ENCODE measurements around the gene SLC35F3. TPM values are rescaled to one million over a fixed set of nuclear protein-coding genes. Genes with fewer than 3 reads are reported as not detected.

Gene SLC35F3
- total and polyA plus RNA-seq, 7 donors, result under 0.01 to 0.54 (median 0.28) TPM; not detected in 2

GRCh38 chr1:234361102-234361603, 456.7 kb downstream of the SLC35F3 start:
- Histone ChIP-seq H3K27me3 (peaks cover 0 to 3% (median 0%) of the 10 kb centered on the region in 3 donors), H3K4me1 (no peaks in the 10 kb centered on the region), H3K27ac (no peak overlapping the region), H3K36me3 (no peaks in the 10 kb centered on the region), H3K9me3 (no peaks in the 10 kb centered on the region), H3K4me3 (no peak overlapping the region)
- no peak for DNase-seq
- WGBS, 2 donors, result 80 to 89% methylated on average over 3 of the region's 3 CpGs
- intact Hi-C loops (cut with DNase I), result no loop called here
- TF ChIP-seq EP300 (IDR thresholded peaks at IDR 0.05), result no peak
- TF ChIP-seq POLR2AphosphoS5 (IDR thresholded peaks at IDR 0.05), result no peak
- no peak for TF ChIP-seq CTCF (IDR thresholded peaks at IDR 0.05)
- TF ChIP-seq POLR2A (IDR thresholded peaks at IDR 0.05), result no peak

DNA sequence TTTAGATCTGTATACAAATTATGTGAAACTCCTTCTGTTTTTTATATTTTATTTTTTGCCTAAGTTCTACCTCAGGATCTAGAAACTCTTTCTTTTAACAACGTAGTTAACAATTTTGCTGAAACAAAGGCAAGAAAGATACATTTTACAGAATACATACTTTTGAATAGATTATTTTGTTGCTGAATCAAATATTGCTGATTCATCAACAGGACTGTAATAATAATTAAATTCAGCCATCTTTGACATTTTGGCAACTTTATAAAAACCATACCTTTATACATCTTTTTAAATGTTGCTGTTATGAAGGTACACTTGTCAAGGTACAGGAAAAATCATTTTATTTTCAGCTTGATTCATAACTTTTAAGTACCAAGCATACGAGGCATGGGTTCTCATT, 458.1 kb downstream of the SLC35F3 start:
- DNase-seq, result no peak
- Histone ChIP-seq H3K36me3 (no peaks in the 10 kb centered on the region), H3K4me3 (no peak overlapping the region), H3K9me3 (peaks cover 0 to 1% (median 0%) of the 10 kb centered on the region in 4 donors), H3K4me1 (no peaks in the 10 kb centered on the region), H3K27ac (no peak overlapping the region), H3K27me3 (no peaks in the 10 kb centered on the region)
- intact Hi-C loops (cut with DNase I), result no loop called here
- no peak for TF ChIP-seq EP300 (IDR thresholded peaks at IDR 0.05)
- TF ChIP-seq POLR2A (IDR thresholded peaks at IDR 0.05), result no peak
- TF ChIP-seq CTCF (IDR thresholded peaks at IDR 0.05), result no peak
- TF ChIP-seq POLR2AphosphoS5 (IDR thresholded peaks at IDR 0.05), result no peak
- WGBS, 2 donors, result 92% methylated on average over 2 of the region's 2 CpGs

DNA sequence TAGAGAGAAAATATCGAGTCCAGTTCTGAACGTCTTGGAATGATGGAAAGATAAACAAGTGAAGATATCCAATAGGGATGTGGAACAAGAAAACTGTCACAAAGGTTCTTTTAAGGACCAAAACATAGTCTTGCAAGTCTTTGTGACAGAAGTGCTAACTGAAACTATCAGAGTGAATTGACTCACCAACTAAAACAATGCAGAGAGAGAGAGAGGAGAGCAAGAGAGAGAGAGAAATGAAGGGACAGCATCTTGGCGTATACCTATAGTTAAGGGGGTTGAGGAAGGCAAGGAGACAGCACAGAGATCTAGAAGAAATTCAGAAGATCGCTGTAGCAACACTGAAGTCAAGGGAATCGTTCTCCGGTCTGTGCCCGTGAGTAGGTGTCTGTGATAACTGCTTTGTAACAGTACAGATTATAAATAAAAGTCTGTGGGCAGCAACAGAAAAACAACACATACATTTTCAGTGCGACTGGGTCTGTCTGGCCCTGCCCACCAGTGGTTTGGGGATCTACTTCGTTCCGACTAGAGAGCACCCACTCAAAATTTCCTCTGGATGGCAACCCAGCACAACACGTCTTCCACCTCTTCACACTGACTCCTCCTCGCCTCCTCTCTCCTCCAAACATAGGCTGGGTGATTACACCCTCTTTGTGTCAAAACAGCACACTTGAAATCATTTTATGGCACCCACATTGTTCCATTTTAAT, 464.0 kb downstream of the SLC35F3 start:
- intact Hi-C loops (cut with DNase I), result no loop called here
- Histone ChIP-seq H3K36me3 (no peaks in the 10 kb centered on the region), H3K9me3 (peaks cover 0 to 2% (median 0%) of the 10 kb centered on the region in 4 donors), H3K27ac (no peak overlapping the region), H3K4me1 (peaks cover 0 to 8% (median 6%) of the 10 kb centered on the region in 4 donors), H3K4me3 (no peak overlapping the region), H3K27me3 (no peaks in the 10 kb centered on the region)
- DNase-seq, result no peak
- 80 to 81% methylated on average over 12 of the region's 12 CpGs for WGBS, 2 donors
- TF ChIP-seq POLR2AphosphoS5 (IDR thresholded peaks at IDR 0.05) (no peak), POLR2A (IDR thresholded peaks at IDR 0.05) (no peak), EP300 (IDR thresholded peaks at IDR 0.05) (no peak)

GRCh38 chr1:234369033-234369430, 464.6 kb downstream of the SLC35F3 start:
- H3K4me3 ChIP-seq, result no peak overlapping the region
- H3K36me3 ChIP-seq, result no peaks in the 10 kb centered on the region
- H3K9me3 ChIP-seq, result peaks cover 0 to 2% (median 0%) of the 10 kb centered on the region in 4 donors
- DNase-seq, result no peak
- TF ChIP-seq CTCF (IDR thresholded peaks at IDR 0.05) (no peak), POLR2A (IDR thresholded peaks at IDR 0.05) (no peak), POLR2AphosphoS5 (IDR thresholded peaks at IDR 0.05) (no peak), EP300 (IDR thresholded peaks at IDR 0.05) (no peak)
- no peaks in the 10 kb centered on the region for H3K27me3 ChIP-seq
- 85 to 90% methylated on average over 3 of the region's 3 CpGs for WGBS, 2 donors
- no peak overlapping the region for H3K27ac ChIP-seq
- intact Hi-C loops (cut with DNase I), result no loop called here
- H3K4me1 ChIP-seq, result peaks cover 0 to 10% (median 7%) of the 10 kb centered on the region in 4 donors

- Histone ChIP-seq H3K27ac (no peak overlapping the region), H3K4me1 (peaks cover 0 to 18% (median 14%) of the 10 kb centered on the region in 4 donors), H3K9me3 (peaks cover 0 to 2% (median 0%) of the 10 kb centered on the region in 4 donors), H3K4me3 (no peak overlapping the region), H3K27me3 (no peaks in the 10 kb centered on the region), H3K36me3 (no peaks in the 10 kb centered on the region)
- intact Hi-C loops (cut with DNase I), result no loop called here
- no peak for DNase-seq
- WGBS, 2 donors, result 75 to 82% methylated on average over 1 of the region's 1 CpG
- TF ChIP-seq EP300 (IDR thresholded peaks at IDR 0.05) (no peak), POLR2AphosphoS5 (IDR thresholded peaks at IDR 0.05) (no peak), CTCF (IDR thresholded peaks at IDR 0.05) (no peak), POLR2A (IDR thresholded peaks at IDR 0.05) (no peak)
Observed at GRCh38 chr1:234369784-234370183, 465.3 kb downstream of the SLC35F3 start.
